Thyroid gland (tissue), 4 donors: ENCODE results near the gene C8A. TPM values are rescaled to one million over a fixed set of nuclear protein-coding genes. Genes with fewer than 3 reads are reported as not detected.

Experiments
- DNase-seq, 2 donors: peaks; one replicate each; pipeline ENCODE4 v3.0.0-alpha.2; 2019
- H3K27ac ChIP-seq, 3 donors: fragments of 200-600 bp; sonication (generic); 1 replicate in 2 of 3; 2 replicates in 1 of 3; pipeline ENCODE4 v1.5.1; 2016 to 2019; ENCODE audit warnings: mild to moderate bottlenecking in 1 of 3, moderate library complexity in 1 of 3
- H3K27me3 ChIP-seq: fragments of 200-600 bp; sonication (generic); one replicate; pipeline ENCODE4 v1.5.1; 2019
- H3K36me3 ChIP-seq, 2 donors: fragments of 200-600 bp; sonication (generic); one replicate each; pipeline ENCODE4 v1.5.1; 2016 to 2019
- H3K4me1 ChIP-seq, 2 donors: fragments of 200-600 bp; sonication (generic); one replicate each; pipeline ENCODE4 v1.5.1; 2017 to 2019
- H3K4me3 ChIP-seq, 3 donors: fragments of 200-600 bp; sonication (generic); replicated peaks in 1 of 3; 1 replicate in 2 of 3; 2 replicates in 1 of 3; pipeline ENCODE4 v1.5.1; 2016; ENCODE audit warnings: mild to moderate bottlenecking in 1 of 3
- H3K9me3 ChIP-seq: fragments of 200-600 bp; sonication (generic); one replicate; pipeline ENCODE4 v1.5.1; 2017
- POLR2A ChIP-seq, 2 donors: fragments of 450-650 bp; IDR thresholded peaks; one replicate each; pipeline ENCODE4 v1.6.1; 2017; ENCODE audit warnings: antibody characterized with exemption in 2 of 2, mild to moderate bottlenecking in 2 of 2, moderate library complexity in 1 of 2
- WGBS, 2 donors: methylation state at CpG; one replicate each; pipeline ENCODE4 v1.1.5; 2017; 5-methylcytosine and 5-hydroxymethylcytosine counted together
- intact Hi-C: fragments of 100-400 bp; cut with DNase I; formaldehyde crosslinking; loops from one replicate; pipeline ENCODE4 v1.15.1; 2023
- total RNA-seq, 4 donors: library from RNA; depleted of rRNA; stranded (reverse); fragments of >200 nt; gene quantifications; one replicate each; pipeline ENCODE4 v1.2.3, GENCODE V29; 2016
- TF ChIP-seq, protein P1 (sequence below), 6 experiments: fragments of 200-600 bp in 3 of 6; fragments of 450-650 bp in 3 of 6; sonication (generic) in 3 of 6; IDR thresholded peaks; one replicate each; pipeline ENCODE4 v1.5.1; 2016 to 2019; ENCODE audit warnings: antibody characterized with exemption in 6 of 6, mild to moderate bottlenecking in 2 of 6, inconsistent platforms in 1 of 6, moderate library complexity in 1 of 6

C8A gene
- total RNA-seq, 4 donors from 2014 or later, result not detected

DNA sequence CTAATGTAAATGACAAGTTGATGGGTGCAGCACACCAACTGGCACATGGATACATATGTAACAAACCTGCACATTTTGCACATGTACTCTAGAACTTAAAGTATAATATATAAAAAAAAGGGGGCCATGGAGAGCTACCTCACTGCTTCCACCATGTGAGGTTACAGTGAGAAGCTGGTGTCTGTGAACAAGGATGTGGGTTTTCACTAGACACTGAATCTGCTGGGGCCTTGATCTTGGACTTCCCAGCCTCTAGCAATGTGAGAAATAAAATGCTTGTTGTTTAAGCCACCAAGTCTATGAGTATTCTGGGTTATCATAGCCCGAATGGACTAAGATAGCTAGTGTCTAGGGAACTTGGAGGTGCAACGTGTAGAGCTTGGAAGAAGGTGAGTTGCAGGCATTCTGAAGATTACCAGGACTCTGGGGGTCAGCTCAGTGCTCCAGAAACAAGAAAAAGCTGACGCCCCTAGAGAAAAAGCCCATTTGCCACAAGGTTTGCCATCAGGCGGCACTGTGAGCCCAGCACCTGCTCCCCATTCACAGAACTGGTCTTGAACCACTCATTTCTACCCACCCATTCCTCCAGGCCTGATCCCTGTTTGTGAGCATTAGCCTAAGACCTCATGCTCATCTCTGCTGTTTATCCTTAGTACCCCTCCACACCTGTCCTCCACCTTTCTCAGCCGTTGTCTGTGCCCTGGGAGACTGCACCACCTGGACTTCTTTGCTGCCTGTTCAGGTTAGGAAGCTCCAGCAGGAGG, 20.3 kb upstream of the C8A start:
- Histone ChIP-seq H3K4me1 (peaks cover 0 to 5% of the 10 kb centered on the region in 2 donors), H3K9me3 (no peaks in the 10 kb centered on the region), H3K27me3 (no peaks in the 10 kb centered on the region), H3K27ac (no peak overlapping the region), H3K36me3 (no peaks in the 10 kb centered on the region), H3K4me3 (no peak overlapping the region)
- TF ChIP-seq, protein P1, sequence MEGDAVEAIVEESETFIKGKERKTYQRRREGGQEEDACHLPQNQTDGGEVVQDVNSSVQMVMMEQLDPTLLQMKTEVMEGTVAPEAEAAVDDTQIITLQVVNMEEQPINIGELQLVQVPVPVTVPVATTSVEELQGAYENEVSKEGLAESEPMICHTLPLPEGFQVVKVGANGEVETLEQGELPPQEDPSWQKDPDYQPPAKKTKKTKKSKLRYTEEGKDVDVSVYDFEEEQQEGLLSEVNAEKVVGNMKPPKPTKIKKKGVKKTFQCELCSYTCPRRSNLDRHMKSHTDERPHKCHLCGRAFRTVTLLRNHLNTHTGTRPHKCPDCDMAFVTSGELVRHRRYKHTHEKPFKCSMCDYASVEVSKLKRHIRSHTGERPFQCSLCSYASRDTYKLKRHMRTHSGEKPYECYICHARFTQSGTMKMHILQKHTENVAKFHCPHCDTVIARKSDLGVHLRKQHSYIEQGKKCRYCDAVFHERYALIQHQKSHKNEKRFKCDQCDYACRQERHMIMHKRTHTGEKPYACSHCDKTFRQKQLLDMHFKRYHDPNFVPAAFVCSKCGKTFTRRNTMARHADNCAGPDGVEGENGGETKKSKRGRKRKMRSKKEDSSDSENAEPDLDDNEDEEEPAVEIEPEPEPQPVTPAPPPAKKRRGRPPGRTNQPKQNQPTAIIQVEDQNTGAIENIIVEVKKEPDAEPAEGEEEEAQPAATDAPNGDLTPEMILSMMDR (IDR thresholded peaks at IDR 0.05), result no peak
- TF ChIP-seq POLR2A (IDR thresholded peaks at IDR 0.05), result no peak
- DNase-seq, result no peak
- intact Hi-C loops, result loop anchor here (5.0 kb wide), 1 partner anchor 133 kb away; the partner anchor contains the start of gene C8B
- 89 to 92% methylated on average over 5 of the region's 5 CpGs for WGBS, 2 donors

DNA sequence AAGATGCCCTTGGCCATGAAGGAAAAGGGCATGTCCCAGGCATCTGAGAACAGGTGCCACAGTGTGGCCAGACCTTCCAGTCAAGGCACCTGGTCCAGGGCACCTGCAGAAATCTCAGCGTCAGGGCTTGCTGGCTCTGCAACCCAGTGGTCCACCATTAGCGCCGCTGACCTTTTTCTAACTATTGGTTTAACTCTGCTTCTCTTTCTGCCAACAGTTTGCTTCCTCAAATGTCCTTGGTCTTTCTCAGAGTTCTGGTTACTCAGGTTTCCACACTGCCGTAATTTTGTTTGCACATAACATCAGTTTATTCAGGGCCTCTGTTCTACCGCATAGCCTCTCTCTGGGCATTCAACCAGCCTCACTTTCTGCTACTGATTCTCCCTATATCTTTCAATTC, 18.9 kb upstream of the C8A start:
- peaks cover 0 to 5% of the 10 kb centered on the region in 2 donors for H3K4me1 ChIP-seq
- H3K27ac ChIP-seq, result no peak overlapping the region
- no peak for TF ChIP-seq POLR2A (IDR thresholded peaks at IDR 0.05)
- TF ChIP-seq, protein P1 (IDR thresholded peaks at IDR 0.05), result no peak
- WGBS, 2 donors, result 95 to 97% methylated on average over 5 of the region's 5 CpGs
- intact Hi-C loops, result no loop called here
- H3K9me3 ChIP-seq, result no peaks in the 10 kb centered on the region
- no peak for DNase-seq
- no peak overlapping the region for H3K4me3 ChIP-seq
- no peaks in the 10 kb centered on the region for H3K36me3 ChIP-seq
- H3K27me3 ChIP-seq, result no peaks in the 10 kb centered on the region

DNA sequence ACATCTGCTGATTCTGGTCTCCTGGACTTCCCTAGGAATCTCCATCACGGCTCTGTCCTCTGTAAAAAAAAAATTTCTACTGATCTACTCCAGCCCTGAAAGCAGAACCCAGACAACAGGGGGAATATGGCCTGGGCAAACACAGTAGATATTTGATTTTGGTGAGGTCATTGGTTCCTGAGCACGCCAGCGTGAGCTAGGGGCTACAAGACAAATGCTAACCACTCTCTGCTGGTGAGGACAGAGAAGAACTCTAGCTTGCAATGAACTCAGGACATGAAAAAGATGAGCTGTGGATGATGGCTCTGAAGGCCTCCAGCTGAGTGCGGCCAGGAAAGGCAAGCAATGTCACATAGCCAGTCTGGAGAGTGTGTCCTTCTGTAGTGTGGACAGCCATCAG, 18.2 kb upstream of the C8A start:
- intact Hi-C loops, result no loop called here
- TF ChIP-seq, protein P1 (IDR thresholded peaks at IDR 0.05), result no peak
- TF ChIP-seq POLR2A (IDR thresholded peaks at IDR 0.05), result no peak
- Histone ChIP-seq H3K27me3 (no peaks in the 10 kb centered on the region), H3K4me1 (peaks cover 0 to 5% of the 10 kb centered on the region in 2 donors), H3K4me3 (no peak overlapping the region), H3K36me3 (no peaks in the 10 kb centered on the region), H3K9me3 (no peaks in the 10 kb centered on the region), H3K27ac (no peak overlapping the region)
- WGBS, 2 donors, result 91 to 93% methylated on average over 4 of the region's 4 CpGs
- no peak for DNase-seq

DNA sequence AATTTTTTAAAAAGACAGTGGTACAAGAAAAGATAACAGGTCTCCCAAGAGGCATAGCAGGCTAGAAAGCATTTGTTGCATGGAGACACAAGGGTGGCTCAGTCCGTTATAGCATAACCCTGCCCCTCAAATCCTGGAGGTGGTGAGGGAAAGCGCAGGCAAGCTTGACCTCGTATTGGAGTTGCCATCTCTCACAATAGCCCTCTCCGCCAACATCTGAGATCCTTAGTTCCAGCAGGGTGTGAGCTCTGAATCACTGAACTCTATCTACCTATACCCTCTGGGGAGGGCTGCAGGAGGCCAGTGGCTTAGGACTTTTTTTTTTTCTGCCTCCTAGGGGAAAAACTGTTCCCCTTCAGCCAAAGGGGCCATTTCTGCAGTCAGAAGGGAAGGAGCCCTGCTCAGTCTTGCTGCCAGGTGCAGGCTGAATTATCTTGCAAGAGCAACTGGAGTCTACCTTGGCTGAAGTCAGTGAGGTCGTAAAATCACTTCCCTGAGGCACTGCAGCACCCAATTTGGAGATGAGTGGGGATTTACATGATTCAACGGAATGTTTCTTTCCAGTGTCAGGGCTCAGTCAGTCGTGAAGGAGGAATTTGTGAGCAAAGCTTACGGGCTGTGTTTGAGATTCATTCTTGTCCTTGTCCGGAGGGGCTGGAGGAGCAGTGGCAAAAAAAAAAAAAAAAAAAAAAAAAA, 17.2 kb upstream of the C8A start:
- Histone ChIP-seq H3K9me3 (no peaks in the 10 kb centered on the region), H3K27ac (no peak overlapping the region), H3K4me3 (no peak overlapping the region), H3K4me1 (peaks cover 0 to 5% of the 10 kb centered on the region in 2 donors), H3K36me3 (no peaks in the 10 kb centered on the region), H3K27me3 (no peaks in the 10 kb centered on the region)
- intact Hi-C loops, result no loop called here
- TF ChIP-seq, protein P1 (IDR thresholded peaks at IDR 0.05), result no peak
- no peak for TF ChIP-seq POLR2A (IDR thresholded peaks at IDR 0.05)
- peak; percentile 37 to 60 for DNase-seq
- WGBS, 2 donors, result 27 to 33% methylated on average over 9 of the region's 9 CpGs

DNA sequence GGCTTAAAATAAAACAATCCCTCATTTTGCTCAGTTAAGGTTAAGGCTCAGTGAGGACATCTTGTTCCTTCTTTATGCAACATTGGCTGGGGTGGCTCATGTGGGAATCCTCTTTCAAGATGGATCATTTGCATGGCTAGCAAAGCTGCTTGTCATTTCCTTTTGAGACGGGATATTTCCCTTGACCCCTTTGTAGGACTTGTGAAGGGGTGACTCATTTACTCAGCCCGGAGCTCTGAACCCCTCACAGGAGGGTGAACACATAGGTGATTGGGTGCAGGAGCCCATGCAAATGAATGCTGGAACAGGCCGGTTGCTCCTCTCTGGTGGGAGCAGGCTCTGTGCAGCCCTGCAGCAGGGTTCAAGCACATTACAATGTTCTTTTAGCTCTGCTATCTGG, 15.8 kb upstream of the C8A start:
- 96 to 100% methylated on average over 2 to 3 of the region's 3 CpGs for WGBS, 2 donors
- H3K4me3 ChIP-seq, result no peak overlapping the region
- intact Hi-C loops, result no loop called here
- no peak overlapping the region for H3K27ac ChIP-seq
- H3K27me3 ChIP-seq, result no peaks in the 10 kb centered on the region
- no peak for DNase-seq
- no peaks in the 10 kb centered on the region for H3K36me3 ChIP-seq
- no peak for TF ChIP-seq POLR2A (IDR thresholded peaks at IDR 0.05)
- TF ChIP-seq, protein P1 (IDR thresholded peaks at IDR 0.05), result no peak
- H3K9me3 ChIP-seq, result no peaks in the 10 kb centered on the region
- H3K4me1 ChIP-seq, result peaks cover 0 to 5% of the 10 kb centered on the region in 2 donors
